ENCODE measurements around the gene PROC. TPM values are rescaled to one million over a fixed set of nuclear protein-coding genes. Genes with fewer than 3 reads are reported as not detected.

PROC gene
- total and polyA plus RNA-seq, 2 donors (not counting 1 experiment from before 2014, with no cell fraction given) = not detected

GRCh38 chr2:127439343-127439742 is 21.1 kb downstream of the PROC start:
- H4K20me1 ChIP-seq (ENCODE audit: control insufficient read depth, extremely low read depth, insufficient read depth, low read length) = no peaks in the 10 kb centered on the region
- no peak for TF ChIP-seq EZH2 (IDR thresholded peaks at IDR 0.05; ENCODE audit: low read length, missing control alignments)
- TF ChIP-seq CTCF (conservative IDR thresholded peaks at IDR 0.05 in 1 of 2, IDR thresholded peaks at IDR 0.05 in 1 of 2; ENCODE audit: low read depth in 1 of 2, low read length in 2 of 2) = no peak
- H3K4me3 ChIP-seq (replicated peaks in 1 of 4; ENCODE audit: control extremely low read depth in 1 of 4, insufficient read depth in 1 of 4, low read depth in 3 of 4, low read length in 4 of 4) = no peak overlapping the region
- no peak overlapping the region for H3K4me2 ChIP-seq (ENCODE audit: extremely low read depth, insufficient read depth, low read length)
- no peaks in the 10 kb centered on the region for H3K79me2 ChIP-seq (ENCODE audit: control insufficient read depth, insufficient read depth, low read length)
- H3K27me3 ChIP-seq (ENCODE audit: control insufficient read depth, insufficient read depth, low read length) = no peaks in the 10 kb centered on the region
- DNase-seq (ENCODE audit: low read depth in 2 of 2) = no peak
- H3K27ac ChIP-seq (ENCODE audit: insufficient read depth, low read length) = no peak overlapping the region
- H3K9me3 ChIP-seq (ENCODE audit: control insufficient read depth, insufficient read depth, low read depth, low read length) = no peaks in the 10 kb centered on the region
- no peak overlapping the region for H3K9ac ChIP-seq (ENCODE audit: insufficient read depth, low read length)
- no peaks in the 10 kb centered on the region for H3K4me1 ChIP-seq (ENCODE audit: control insufficient read depth, extremely low read depth, insufficient read depth, low read length)
- no peaks in the 10 kb centered on the region for H3K36me3 ChIP-seq (ENCODE audit: control insufficient read depth, insufficient read depth, low read length)
- H2AFZ ChIP-seq (ENCODE audit: low read length) = no peak overlapping the region

GRCh38 chr2:127448526-127448925 is 30.3 kb downstream of the PROC start:
- no peaks in the 10 kb centered on the region for H3K79me2 ChIP-seq (ENCODE audit: control insufficient read depth, insufficient read depth, low read length)
- H3K9ac ChIP-seq (ENCODE audit: insufficient read depth, low read length) = no peak overlapping the region
- no peak overlapping the region for H3K4me2 ChIP-seq (ENCODE audit: extremely low read depth, insufficient read depth, low read length)
- H3K9me3 ChIP-seq (ENCODE audit: control insufficient read depth, insufficient read depth, low read depth, low read length) = no peaks in the 10 kb centered on the region
- no peak overlapping the region for H3K4me3 ChIP-seq (replicated peaks in 1 of 4; ENCODE audit: control extremely low read depth in 1 of 4, insufficient read depth in 1 of 4, low read depth in 3 of 4, low read length in 4 of 4)
- H4K20me1 ChIP-seq (ENCODE audit: control insufficient read depth, extremely low read depth, insufficient read depth, low read length) = no peaks in the 10 kb centered on the region
- TF ChIP-seq CTCF (conservative IDR thresholded peaks at IDR 0.05 in 1 of 2, IDR thresholded peaks at IDR 0.05 in 1 of 2; ENCODE audit: low read depth in 1 of 2, low read length in 2 of 2) = no peak
- no peak for TF ChIP-seq EZH2 (IDR thresholded peaks at IDR 0.05; ENCODE audit: low read length, missing control alignments)
- H3K27ac ChIP-seq (ENCODE audit: insufficient read depth, low read length) = no peak overlapping the region
- H2AFZ ChIP-seq (ENCODE audit: low read length) = no peak overlapping the region
- no peaks in the 10 kb centered on the region for H3K27me3 ChIP-seq (ENCODE audit: control insufficient read depth, insufficient read depth, low read length)
- DNase-seq (ENCODE audit: low read depth in 2 of 2) = peak; percentile 15 to 50
- no peaks in the 10 kb centered on the region for H3K36me3 ChIP-seq (ENCODE audit: control insufficient read depth, insufficient read depth, low read length)
- no peaks in the 10 kb centered on the region for H3K4me1 ChIP-seq (ENCODE audit: control insufficient read depth, extremely low read depth, insufficient read depth, low read length)

- TF ChIP-seq EZH2 (IDR thresholded peaks at IDR 0.05; ENCODE audit: low read length, missing control alignments) = no peak
- TF ChIP-seq CTCF (conservative IDR thresholded peaks at IDR 0.05 in 1 of 2, IDR thresholded peaks at IDR 0.05 in 1 of 2; ENCODE audit: low read depth in 1 of 2, low read length in 2 of 2) = no peak
- H2AFZ ChIP-seq (ENCODE audit: low read length) = no peak overlapping the region
- H4K20me1 ChIP-seq (ENCODE audit: control insufficient read depth, extremely low read depth, insufficient read depth, low read length) = no peaks in the 10 kb centered on the region
- H3K4me1 ChIP-seq (ENCODE audit: control insufficient read depth, extremely low read depth, insufficient read depth, low read length) = no peaks in the 10 kb centered on the region
- no peaks in the 10 kb centered on the region for H3K36me3 ChIP-seq (ENCODE audit: control insufficient read depth, insufficient read depth, low read length)
- H3K79me2 ChIP-seq (ENCODE audit: control insufficient read depth, insufficient read depth, low read length) = no peaks in the 10 kb centered on the region
- no peaks in the 10 kb centered on the region for H3K27me3 ChIP-seq (ENCODE audit: control insufficient read depth, insufficient read depth, low read length)
- no peak overlapping the region for H3K4me2 ChIP-seq (ENCODE audit: extremely low read depth, insufficient read depth, low read length)
- H3K27ac ChIP-seq (ENCODE audit: insufficient read depth, low read length) = no peak overlapping the region
- no peak overlapping the region for H3K9ac ChIP-seq (ENCODE audit: insufficient read depth, low read length)
- H3K4me3 ChIP-seq (replicated peaks in 1 of 4; ENCODE audit: control extremely low read depth in 1 of 4, insufficient read depth in 1 of 4, low read depth in 3 of 4, low read length in 4 of 4) = no peak overlapping the region
- no peaks in the 10 kb centered on the region for H3K9me3 ChIP-seq (ENCODE audit: control insufficient read depth, insufficient read depth, low read depth, low read length)
- DNase-seq (ENCODE audit: low read depth in 2 of 2) = no peak
Observed at GRCh38 chr2:127449414-127449813, 31.2 kb downstream of the PROC start.
